T47D (cell line): ENCODE data around the gene C10orf67.

ENCODE experiments used
- DNase-seq, 2 experiments: peaks; one replicate each; pipeline versions ENCODE4 v3.0.0 to v3.0.0-alpha.2; 2011 to 2012; ENCODE audit warnings: low read depth in 1 of 2, low spot score in 1 of 2
- JUND ChIP-seq: IDR thresholded peaks from 2 replicates; pipeline ENCODE4 v1.6.1; 2012; ENCODE audit warnings: low read depth
- in situ Hi-C: cut with HindIII; loops from 2 replicates; pipeline ENCODE4 v1.10.0; 2016; ENCODE audit warnings: low sequenced_read_pairs, low pct_unique_long_range_greater_than_20kb

Gene C10orf67

DNA sequence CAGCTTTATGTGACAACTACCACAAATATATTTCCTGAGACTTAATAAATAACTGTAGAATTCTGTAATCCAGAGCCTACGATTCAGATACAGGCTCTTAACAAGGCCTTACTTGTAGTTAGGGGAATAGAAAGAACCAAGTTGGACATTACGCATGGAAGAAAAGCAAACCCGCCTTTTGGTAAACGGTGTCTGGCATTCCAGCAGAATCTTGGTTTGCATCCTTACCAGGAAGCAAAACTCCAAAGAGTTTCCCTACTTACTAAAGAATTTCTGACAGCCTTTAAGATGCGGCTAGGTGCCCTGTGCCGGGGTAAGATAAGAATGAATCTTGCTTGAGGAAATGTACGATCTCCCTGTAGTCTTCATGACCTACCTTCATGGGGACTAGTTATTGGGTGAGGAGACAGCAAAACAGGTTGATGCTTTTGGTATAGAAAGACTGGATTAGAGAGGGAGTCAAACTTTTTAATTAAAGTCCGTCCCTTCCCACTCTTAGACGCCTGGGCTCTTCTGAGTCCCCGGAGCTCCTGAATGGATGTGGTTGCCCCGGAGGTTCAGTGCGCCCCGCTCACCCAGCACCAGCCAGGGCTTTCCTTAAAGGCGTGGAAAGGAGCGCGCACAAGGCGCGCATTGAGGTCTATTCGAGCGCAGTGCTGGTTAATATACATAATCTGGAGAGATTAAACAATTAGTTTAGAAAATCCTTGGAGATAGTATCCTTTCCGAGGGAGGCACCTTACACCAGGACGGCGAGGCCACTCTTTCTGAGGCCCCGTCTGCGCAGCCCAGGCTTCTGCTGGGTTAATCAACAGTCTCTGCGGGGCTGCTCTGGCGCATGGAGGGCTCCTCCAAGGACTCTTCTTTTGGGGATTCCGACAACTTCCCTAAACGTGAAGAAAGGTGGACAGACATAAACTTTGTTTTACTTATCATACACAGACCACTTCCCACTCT, 140.9 kb downstream of the C10orf67 start:
- TF ChIP-seq JUND, result no peak
- in situ Hi-C loops, result no loop called here
- DNase-seq, result no peak

DNA sequence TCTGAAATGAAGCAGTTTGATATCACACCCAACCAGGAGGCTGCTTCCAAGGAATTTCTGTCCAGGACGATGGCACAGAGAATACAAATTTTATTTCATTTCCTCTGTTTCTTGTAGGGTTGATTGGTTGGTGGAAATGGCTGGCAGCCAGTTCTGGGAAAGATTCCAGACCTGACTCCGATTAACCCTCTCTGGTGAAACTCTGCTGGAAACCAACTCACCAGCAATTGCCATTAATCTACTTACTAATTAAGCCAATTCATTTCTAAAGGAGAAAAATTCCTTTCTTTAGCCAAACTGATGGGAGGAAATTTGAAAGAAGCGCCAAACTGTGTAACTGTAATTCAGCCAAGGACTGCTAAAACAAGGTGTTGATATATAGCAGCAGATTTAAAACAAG, 141.8 kb downstream of the C10orf67 start:
- no peak for DNase-seq
- TF ChIP-seq JUND, result no peak
- in situ Hi-C loops, result no loop called here

GRCh38 chr10:23201837-23202236, 142.8 kb downstream of the C10orf67 start:
- in situ Hi-C loops, result no loop called here

GRCh38 chr10:23200997-23201652, 143.5 kb downstream of the C10orf67 start:
- DNase-seq, result no peak
- in situ Hi-C loops, result no loop called here
- TF ChIP-seq JUND, result no peak

More at GRCh38 chr10:23201837-23202236, 142.8 kb downstream of the C10orf67 start:
- no peak for TF ChIP-seq JUND
- no peak for DNase-seq

GRCh38 chr10:23200586-23200985, 144.0 kb downstream of the C10orf67 start:
- no peak for DNase-seq
- no peak for TF ChIP-seq JUND
- in situ Hi-C loops, result no loop called here

GRCh38 chr10:23199768-23200511, 144.7 kb downstream of the C10orf67 start:
- DNase-seq, result no peak

GRCh38 chr10:23198940-23199767, 145.4 kb downstream of the C10orf67 start:
- no peak for TF ChIP-seq JUND
- in situ Hi-C loops, result no loop called here
- DNase-seq, result no peak

More at GRCh38 chr10:23199768-23200511, 144.7 kb downstream of the C10orf67 start:
- TF ChIP-seq JUND, result no peak
- in situ Hi-C loops, result no loop called here

DNA sequence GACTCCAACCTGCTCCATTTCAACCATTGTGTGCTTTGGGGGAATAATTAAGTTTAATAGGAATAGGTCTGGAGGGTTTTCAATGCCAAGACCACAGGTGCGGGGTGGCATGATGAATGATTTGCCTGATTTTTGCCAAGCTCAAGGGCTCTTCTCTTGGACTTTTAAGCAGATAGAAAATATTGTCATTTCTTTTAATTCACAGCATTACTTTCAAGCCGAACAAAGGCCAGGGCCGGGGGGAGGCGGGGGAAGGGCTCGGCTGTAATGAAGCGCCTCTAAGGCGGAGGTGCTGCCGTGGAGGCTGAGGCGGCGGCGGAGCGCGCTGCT, 146.0 kb downstream of the C10orf67 start:
- no peak for TF ChIP-seq JUND
- in situ Hi-C loops, result no loop called here

GRCh38 chr10:23197416-23197861, 147.2 kb downstream of the C10orf67 start:
- in situ Hi-C loops, result no loop called here
- no peak for DNase-seq
- TF ChIP-seq JUND, result no peak

More for the DNA sequence above, 146.0 kb downstream of the C10orf67 start:
- DNase-seq, result no peak

DNA sequence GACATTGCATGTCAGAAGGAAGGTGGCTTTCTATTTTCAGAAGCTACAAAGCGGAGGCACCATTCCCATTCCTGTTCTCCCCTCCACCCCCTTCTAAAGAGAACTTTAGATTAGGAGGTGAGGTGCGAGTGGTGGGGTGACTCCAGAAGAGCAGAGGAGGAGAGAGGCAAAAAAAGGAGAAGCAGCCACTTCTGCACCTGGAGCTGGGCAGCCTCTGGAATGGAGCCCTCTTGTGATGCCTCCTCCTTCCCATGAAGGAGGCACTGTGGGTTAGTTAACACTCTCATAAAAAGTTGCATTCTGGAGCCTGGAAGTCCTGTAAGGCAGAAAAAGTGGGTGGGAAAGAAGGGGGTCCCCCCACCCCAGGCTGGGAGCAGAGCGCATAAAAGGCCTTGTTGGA, 147.7 kb downstream of the C10orf67 start:
- in situ Hi-C loops, result no loop called here
- DNase-seq, result no peak
- TF ChIP-seq JUND, result no peak

DNA sequence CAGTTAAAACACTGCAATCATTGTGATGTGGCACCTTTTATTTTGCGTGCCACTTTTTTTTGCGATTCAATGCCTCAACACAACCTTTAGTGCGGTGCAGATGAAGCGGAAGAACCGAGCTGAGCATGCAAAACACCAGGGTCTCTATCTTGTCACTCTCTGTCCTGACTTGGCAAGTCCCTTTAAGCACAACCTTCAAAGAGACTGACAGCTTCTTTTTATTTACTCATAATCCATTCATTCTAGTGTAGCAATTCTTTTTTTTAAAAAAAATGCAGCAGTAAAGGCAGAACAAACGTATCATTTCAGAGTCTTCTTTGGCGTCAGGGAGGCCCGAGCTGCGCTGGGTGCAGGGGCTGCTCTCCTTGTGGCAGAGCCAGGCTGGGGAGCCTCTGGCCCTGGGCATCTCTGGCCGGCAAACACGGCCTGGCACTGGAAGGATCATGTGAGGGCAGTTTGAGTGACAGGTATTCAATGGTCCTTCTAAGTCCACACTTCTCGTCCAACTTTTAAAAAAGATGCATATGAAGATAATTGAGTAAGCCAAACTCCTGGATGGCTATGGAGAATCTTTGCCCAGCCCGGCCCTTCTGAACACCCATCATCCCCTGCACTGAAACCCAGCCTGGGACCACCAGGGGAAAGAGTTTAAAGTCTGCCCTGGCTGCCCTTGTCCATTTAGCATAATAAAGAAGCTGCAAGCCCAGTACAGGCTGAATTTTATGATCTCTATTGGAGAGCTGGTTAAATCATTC, 148.6 kb downstream of the C10orf67 start:
- no peak for TF ChIP-seq JUND
- in situ Hi-C loops, result no loop called here
- no peak for DNase-seq
